Activated CD4-positive, CD25-positive, alpha-beta regulatory T cell treated with anti-CD3 and anti-CD28 coated beads, Interleukin-2, amount 50 U/mL, for 72 hours (primary cell): ENCODE measurements around the gene ATP5MK.
"Not testable (repeated sequence)": the region's sequence is repeated elsewhere in the genome, so short reads cannot be mapped to it uniquely, and the experiment has no call there.

Source experiments
- DNase-seq: peaks from one replicate; pipeline ENCODE4 v3.0.0; 2021

Gene ATP5MK, protein sequence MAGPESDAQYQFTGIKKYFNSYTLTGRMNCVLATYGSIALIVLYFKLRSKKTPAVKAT

DNA sequence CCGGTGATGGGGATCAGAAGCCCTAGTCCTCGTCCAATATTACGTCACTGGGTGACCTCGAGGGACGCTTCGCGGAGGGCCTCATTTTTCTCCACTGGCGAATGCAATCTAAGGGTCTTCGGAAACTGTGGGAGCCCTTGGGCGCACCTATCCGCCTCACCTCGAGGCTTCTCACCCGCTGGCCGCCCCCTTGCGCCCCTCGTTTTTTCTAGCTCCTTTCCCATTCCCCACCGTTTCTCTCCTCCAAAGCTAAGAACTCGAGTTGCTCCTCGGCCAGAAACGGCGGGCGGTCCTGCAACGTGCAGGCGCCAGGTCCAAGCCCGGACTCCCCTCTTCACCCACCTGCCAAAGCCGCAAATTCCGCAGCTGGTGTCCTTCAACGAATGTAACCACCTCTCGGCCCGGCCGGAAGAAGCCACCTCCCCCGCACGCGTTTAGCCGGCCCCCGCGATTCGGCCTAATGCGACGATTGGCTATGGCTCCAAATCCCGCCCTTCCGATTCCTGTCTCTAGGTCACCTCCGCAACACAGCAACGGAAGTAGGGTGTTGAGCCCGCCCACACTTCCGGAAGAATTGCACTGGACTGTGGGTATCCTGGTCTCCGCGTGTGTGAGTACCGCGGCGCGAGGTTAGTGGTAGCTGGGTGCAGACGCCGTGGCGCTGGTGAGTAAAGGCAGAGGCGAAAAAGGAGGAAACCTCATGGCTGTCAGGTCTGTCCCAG lies at the start of gene ATP5MK, which contains the start of gene PDCD11:
ATP5MK (minus strand) TSS at position 409 of the 722 bp plus-strand sequence. CDS start 4,018 bp downstream, outside the sequence.
PDCD11 (plus strand) TSS at position 560 of the 722 bp plus-strand sequence. CDS start 1,801 bp downstream, outside the sequence.
- DNase-seq, result peak; percentile 92

DNA sequence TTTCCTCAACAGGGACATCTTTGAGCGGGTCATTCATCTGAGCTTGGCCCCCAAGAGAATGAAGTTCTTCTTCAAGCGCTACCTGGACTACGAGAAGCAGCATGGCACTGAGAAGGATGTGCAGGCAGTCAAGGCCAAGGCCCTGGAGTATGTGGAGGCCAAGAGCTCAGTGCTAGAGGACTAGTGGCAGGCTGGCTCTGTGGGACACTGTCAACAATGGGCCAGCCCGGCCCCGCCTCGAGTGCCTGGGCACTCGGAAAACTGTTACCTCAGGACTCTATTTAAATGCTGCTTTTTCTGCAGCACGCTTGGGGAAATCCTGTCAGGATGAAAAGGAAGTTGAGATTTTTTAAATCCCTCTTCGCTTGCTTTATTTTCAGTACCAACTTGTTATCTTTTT lies 49.1 kb upstream of the ATP5MK start:
- DNase-seq, result no peak

DNA sequence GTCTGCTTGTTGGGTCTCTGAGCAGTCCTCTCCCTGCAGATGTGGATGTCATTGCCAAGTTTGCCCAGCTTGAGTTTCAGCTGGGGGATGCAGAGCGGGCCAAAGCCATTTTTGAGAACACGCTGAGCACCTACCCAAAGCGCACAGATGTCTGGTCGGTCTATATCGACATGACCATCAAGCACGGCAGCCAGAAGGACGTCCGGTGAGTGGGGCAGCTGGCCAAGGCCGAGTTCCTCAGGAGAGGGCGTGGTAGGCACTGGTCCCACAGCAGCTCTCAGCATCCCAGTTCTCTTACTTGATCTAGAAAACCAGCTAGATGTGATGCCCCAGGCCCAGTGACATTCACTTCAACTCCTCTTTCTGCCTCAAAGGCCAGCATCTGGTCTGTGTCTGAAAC lies 48.2 kb upstream of the ATP5MK start:
- no peak for DNase-seq

DNA sequence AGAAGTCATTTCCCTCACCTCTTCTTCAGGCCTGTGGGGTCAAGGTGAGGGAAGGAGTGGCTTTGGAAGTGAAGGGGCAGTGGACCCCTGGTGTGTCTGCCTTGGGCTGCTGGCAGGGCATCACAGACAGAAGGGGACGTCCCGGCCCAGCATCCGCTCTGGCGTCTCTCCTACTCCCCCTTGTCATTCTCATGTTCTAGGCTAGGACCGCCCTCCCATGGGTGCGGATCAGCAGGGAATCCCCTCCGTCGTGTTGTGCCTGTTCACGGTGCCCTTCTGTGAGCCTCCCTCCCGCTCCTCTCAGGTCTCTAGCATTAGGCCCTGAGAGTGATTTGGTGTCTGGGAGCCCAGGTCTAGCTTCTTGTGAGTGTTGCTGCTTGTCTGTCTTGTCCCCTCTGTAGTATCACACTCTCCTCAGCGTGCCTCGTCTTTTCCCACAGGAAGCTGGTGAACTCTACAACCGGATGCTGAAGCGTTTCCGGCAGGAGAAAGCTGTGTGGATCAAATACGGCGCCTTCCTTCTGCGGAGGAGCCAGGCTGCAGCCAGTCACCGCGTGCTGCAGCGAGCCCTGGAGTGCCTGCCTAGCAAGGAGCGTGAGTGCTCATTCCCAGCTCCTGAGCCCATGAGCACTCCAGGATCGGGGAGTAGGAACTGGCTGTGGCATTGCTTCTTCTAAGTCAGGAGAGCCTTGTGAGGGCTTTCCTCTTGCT lies 47.4 kb upstream of the ATP5MK start:
- no peak for DNase-seq

DNA sequence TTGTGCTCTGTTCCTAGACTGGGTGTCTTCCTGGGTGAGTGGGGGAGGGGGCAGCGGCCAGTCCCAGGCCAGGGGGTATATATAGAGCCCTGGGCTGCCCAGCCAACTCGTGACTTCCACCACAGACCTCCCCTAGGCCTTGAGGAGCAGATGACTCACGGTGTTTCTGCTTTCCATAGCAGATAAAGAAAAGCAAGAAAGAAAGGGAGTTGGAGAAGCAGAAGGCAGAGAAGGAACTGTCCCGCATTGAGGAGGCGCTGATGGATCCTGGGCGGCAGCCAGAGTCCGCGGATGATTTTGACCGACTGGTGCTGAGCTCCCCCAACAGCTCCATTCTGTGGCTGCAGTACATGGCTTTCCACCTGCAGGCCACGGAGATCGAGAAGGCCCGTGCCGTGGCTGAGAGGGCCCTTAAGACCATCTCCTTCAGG lies 45.8 kb upstream of the ATP5MK start:
- no peak for DNase-seq

DNA sequence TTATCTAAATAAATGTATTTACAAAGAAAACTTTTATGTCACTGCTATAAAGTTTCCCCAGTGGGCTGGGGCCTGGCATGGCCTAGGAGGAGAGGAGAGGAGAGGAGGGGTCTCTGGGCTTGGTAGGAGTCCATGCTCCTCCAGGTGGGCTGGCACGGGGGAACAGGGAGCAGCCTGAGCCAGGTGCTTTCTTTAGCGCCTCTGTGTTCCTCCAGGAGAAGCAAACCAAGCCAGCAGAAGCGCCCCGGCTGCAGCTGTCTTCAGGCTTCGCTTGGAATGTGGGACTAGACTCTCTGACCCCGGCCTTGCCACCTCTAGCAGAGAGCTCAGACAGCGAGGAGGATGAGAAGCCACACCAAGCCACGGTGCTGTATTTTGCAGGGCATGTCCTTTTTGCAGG lies 45.3 kb upstream of the ATP5MK start:
- DNase-seq, result no peak

DNA sequence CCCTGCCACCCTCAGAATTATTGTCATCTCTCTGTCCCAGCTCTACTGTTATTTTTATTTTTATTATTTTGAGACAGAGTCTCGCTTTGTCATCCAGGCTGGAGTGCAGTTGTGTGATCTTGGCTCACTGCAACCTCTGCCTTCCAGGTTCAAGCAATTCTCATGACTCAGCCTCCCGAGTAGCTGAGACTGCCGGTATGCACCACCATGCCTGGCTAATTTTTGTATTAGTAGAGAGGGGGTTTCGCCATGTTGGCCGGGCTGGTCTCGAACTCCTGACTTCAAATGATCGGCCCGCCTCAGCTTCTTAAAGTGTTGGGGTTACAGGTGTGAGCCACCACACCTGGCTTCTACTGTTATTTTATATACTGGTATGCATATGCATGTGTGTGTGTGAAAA lies 44.9 kb upstream of the ATP5MK start:
- no peak for DNase-seq

DNA sequence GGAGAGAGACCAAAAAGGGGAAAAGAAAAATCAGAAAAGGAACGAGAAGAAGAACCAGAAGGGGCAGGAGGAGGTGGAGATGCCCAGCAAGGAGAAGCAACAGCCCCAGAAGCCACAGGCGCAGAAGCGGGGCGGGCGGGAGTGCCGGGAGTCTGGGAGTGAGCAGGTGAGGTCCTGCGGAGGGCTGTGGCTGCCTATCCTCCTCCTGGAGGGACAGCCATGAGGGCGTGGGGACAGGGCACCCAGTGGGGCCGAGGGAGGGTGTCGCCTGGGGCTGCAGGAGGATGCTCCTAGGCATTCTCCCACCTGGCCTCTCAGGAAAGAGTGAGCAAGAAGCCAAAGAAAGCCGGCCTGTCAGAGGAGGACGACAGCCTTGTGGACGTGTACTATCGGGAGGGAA lies 44.1 kb upstream of the ATP5MK start:
- DNase-seq, result no peak

DNA sequence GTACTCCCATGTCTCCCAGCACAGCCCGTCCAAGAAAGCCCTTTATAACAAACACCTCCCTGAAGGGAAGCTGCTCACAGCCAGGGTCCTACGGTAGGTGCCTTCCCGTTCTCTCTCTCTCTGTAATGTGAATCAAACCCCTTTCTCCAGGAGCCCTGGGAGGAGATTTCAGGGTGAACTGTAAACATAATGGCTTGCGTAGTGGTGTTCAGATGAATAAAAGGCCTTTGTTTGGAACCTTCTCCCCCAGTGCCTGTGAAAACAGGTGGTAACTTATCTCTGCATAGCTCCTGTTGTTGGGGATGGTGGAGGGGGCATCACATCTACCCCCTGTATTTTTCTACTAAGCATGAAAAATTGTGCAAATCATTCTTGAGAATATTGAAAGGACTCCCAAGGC lies 43.5 kb upstream of the ATP5MK start:
- DNase-seq, result no peak

DNA sequence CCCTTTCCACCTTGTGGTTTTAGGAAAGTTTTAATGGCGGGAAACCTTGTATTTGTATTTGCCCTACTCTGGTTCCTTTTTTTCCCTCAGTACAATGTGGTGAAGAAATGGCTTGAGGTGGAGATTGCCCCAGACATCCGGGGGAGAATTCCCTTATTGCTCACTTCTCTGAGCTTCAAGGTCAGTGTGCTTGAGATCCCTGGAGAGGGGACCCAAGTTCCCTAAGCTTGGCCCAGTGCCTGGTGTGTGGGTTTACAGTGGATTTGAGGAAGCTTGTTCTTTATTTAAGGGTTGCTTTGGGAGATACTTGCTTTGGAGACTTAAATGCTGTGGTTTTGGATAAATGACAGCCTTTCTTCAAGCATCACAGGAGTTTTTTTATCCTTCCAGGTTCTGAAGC lies 37.6 kb upstream of the ATP5MK start:
- DNase-seq, result no peak

DNA sequence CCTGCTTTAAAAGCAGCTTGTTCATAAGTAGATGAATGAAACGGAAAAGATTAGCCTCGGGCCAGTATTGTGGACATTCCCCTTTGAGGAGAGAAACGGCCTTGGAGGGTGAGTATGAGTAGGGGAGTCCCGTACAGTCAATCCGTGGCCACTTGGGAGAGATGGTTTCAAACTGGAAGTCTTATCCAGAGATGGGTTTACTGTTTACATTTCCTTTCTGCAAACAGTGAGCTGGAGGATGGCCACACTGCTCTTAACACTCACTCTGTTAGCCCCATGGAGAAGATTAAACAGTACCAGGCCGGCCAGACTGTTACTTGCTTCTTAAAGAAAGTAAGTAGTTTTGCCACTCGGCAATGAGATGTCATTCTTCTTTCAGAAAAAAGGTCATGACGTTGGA lies 35.6 kb upstream of the ATP5MK start:
- no peak for DNase-seq

DNA sequence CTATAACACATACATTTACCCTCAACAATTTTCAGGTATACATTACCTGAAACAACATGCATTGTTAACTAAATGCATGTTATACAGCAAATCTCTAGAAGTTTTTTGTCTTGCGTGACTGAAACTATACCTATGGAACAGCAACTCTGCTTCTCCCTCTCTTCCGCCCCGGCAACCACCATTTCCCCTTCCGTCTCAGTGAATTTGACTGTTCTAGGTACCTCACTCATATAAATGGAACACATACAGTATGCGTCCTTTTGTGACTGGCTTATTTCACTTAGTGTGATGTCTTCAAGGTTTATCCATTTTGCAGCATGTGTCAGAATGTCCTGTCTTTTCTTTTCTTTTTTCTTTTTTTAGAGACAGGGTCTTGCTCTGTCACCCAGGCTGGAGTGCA lies 33.4 kb upstream of the ATP5MK start:
- no peak for DNase-seq

DNA sequence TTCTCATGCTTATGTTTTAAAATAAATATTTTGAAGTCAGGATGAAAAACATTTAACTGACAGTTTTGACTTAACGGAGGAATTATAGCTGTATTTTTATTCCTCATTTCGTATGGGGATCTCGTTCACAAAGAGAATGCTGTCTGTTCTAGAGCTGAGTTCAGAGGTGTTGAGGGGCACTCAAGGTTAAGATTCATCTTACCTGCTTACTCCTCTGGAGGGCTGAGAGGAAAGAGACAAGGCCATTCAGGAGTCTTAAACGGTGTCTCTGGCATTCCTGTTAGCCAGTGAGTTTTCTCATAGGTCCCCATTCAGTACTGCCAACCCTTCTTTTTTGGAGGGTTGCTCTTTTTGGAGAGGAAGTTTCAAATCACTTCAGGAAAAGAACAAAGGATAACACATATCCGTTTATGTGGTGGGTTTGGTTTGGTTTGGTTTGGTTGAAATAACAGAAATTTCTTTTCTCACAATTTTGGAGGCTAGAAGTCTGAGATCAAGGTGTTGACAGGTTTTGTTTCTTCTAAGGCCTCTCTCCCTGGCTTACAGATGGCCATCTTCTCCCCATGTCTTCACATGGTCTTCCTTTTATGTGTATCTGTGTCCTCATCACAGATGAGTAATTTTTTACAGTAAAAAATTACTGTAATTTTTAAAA lies 32.8 kb upstream of the ATP5MK start:
- DNase-seq, result no peak

DNA sequence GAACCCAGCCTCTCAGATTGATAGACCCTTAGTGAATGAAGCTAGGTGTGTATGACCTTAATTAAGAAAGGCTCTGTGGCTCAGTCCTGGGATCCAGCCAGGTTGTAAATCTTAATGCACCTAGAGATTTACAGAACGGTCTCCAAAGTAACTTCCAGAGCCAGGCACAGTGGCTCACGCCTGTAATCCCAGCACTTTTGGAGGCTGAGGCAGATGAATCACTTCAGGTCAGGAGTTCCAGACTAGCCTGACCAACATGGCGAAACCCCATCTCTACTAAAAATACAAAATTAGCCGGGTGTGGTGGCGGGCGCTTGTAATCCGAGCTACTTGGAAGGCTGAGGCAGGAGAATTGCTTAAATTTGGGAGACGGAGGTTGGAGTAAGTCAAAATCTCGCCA lies 31.6 kb upstream of the ATP5MK start:
- DNase-seq, result no peak

DNA sequence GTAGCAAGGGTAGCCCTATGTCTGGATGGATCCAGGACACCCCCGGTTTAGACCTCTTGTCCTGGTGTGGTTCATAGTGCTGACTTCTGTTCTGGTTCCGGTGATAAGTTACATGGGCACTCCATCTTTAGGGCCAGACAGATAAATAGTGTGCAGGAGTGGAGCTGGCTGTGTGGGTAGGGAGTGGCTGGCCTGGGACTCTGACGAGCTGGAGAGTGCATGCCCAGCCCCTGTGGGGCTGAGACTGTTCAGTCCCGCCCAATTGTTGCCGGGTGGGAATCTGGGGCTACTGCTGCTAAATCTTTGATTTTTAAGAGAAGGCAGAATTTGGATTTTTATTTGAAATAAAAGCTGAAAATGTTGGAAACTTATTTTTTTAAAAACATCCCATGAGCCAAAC lies 27.5 kb upstream of the ATP5MK start:
- no peak for DNase-seq

DNA sequence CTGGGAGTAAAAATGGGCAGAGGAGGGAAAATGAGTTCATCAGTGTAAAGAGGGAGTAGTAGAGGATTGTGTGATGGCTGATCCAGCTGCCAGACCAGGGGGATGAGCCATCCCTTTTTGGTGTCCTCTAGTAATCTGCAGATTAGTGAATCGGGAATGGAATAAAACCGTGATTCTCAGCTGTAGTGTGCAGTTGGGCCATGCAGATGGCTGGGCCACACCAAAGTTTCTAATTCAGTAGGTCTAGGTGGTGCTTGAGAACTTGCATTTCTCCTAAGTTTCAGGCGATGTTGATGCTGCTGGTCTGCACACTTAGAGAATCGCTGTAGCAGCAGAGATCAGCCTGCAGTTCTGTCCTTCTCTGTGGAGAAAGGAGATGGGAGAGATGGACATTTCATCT lies 22.8 kb upstream of the ATP5MK start:
- DNase-seq, result no peak

DNA sequence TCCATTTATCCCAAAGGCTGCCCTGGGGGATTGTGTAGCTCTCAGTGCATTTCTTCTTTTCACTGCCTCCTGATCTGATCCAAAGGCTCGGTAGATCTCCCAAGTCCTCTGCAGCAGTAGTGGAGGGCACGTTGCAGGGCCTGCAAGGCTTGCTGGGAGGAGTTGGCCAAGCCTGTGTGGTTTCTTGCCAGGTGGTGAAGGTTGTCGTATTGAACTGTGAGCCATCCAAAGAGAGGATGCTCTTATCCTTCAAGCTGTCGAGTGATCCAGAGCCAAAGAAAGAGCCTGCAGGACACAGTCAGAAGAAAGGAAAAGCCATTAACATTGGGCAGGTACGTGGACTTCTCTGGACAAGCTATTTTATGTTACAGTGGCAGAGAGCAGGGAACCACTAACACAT lies 21.3 kb upstream of the ATP5MK start:
- no peak for DNase-seq

DNA sequence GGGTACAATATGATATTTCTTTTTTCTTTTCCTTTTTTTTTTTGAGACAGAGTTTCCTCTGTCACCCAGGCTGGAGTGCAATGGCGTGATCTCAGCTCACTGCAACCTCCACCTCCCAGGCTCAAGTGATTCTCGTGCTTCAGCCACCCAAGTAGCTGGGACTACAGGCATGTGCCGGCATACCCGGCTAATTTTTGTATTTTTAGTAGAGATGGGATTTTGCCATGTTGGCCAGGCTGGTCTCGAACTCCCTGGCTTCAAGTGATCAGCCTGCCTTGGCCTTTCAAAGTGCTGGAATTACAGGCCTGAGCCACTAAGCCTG lies 20.8 kb upstream of the ATP5MK start:
- DNase-seq, result not testable (repeated sequence)

DNA sequence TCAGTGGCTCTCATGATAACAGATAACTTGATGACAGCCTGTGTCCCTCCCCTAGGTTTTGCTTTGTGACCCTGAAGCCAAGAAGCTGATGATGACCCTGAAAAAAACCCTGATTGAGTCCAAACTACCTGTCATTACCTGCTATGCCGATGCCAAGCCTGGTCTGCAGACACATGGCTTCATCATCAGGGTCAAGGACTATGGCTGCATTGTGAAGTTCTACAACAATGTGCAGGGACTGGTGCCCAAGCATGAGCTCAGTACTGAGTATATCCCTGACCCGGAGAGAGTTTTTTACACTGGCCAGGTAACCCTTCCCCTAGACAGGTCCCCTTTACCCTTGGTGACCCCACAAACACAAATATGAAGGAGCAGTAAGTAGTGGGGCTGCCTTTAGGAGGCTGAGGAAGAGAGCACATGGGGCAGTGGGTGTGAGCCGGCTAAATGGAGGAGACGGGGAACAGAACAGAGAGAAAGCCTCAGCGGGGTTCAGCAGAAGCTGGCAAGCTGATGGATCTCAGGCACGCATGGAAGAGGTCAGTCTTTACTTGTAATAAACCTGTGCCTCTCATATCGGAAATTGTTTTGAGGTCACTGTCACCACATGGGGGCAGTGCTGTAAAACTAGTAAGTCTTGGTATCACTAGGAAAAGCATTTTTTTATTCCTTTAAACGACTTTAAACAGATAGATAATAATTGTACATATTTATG lies 20.3 kb upstream of the ATP5MK start:
- peak; percentile 36 for DNase-seq

DNA sequence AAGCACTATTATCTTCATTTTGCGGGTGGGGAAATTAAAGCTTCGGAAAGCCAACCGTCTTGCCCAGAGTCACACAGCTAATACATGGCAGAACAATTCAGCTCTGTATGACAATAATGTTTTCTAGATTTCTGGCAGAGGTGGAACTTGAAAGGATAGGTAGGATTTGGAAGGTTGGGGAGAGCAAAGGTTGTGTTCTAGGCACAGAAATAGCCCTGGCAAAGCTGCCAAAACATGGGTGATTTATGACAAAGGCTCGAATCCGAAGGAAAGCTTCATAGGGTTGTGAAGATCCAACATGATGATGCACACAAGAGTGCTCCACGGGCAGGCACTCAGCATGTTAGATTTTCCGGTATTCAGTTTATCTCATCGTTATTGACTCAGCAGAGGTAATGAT lies 19.3 kb upstream of the ATP5MK start:
- DNase-seq, result no peak

DNA sequence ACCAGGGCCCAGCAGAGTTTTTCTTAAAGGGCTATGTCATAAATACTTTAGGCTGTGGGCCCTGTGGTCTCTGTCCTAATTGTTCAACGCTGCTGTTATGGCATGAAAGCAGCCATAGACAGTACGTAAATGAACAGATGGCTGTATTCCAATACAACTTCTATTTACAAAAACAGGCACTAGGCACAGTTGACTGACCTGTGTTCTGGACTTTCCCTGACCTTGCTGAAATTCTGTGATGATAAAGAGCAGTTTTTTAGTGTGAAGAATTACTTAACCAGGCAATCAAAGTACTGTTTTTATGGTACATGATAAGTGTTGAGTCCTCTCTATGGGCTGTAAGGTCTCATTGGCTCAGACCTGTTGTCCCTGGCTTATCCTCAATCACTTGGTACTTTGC lies 17.3 kb upstream of the ATP5MK start:
- DNase-seq, result no peak

DNA sequence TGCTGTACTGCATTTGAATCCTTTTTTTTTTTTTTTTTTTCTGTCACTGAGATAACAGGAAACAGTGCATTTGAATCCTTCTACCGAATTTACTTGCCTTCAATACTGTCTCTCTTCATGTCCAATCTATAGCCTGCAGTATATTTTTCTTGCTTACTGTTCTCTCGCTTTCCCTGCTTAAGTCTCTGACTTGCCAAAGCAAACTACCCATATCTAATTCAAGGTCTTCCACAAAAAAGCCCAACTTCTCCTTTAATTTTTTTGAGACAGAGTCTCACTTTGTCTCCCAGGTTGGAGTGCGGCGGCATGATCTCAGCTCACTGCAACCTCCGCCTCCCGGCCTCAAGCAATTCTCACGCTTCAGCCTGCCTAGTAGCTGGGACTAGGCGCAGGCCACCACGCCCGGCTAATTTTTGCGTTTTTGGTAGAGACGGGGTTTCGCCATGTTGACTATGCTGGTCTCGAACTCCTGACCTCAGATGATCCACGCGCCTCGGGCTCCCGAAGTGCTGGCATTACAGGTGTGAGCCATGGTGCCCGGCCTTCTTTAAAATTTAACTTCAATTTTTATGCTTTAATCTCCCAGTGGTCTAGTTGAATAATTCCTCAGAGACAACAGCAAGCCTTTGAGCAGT lies 1.0 kb upstream of the ATP5MK start:
- no peak for DNase-seq

DNA sequence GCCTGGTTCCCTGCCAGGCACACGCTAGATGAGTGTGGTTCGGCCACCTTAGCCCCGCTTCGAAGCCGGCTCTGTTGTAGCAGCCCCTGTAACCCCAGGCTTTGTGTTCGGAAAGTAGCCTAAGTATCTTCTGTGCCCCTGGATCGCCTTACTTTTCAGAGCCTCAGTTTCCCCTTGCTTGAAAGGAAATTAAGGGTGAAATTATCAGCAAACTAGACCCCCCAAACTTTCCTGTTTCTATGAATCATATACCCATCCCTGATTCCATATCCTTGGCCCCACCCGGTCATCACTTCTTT lies 463 bp upstream of the ATP5MK start:
- no peak for DNase-seq
